T-helper 1 cell treated with Interleukin-12 subunit alpha and Interleukin-12 subunit beta and Interleukin-4 antibody, amounts not matched to agents 30 μg/mL and 1 μg/mL, for 36 hours (primary cell): Measurements from ENCODE around the gene FBXO15.

Experiments
- H3K27ac Mint-ChIP-seq: one replicate; pipeline ENCODE4 v1.8.0; 2021; ENCODE audit warnings: mild to moderate bottlenecking, mixed read lengths
- H3K27me3 Mint-ChIP-seq: one replicate; pipeline ENCODE4 v1.8.0; 2021; ENCODE audit warnings: low read depth, mixed read lengths
- H3K36me3 Mint-ChIP-seq: one replicate; pipeline ENCODE4 v1.8.0; 2021; ENCODE audit warnings: low read depth, mixed read lengths
- H3K4me1 Mint-ChIP-seq: one replicate; pipeline ENCODE4 v1.8.0; 2021; ENCODE audit warnings: low read depth, mixed read lengths
- H3K4me3 Mint-ChIP-seq: one replicate; pipeline ENCODE4 v1.8.0; 2021; ENCODE audit warnings: mild to moderate bottlenecking, moderate library complexity, mixed read lengths
- H3K9me3 Mint-ChIP-seq: one replicate; pipeline ENCODE4 v1.8.0; 2021; ENCODE audit warnings: mixed read lengths

The FBXO15 gene

DNA sequence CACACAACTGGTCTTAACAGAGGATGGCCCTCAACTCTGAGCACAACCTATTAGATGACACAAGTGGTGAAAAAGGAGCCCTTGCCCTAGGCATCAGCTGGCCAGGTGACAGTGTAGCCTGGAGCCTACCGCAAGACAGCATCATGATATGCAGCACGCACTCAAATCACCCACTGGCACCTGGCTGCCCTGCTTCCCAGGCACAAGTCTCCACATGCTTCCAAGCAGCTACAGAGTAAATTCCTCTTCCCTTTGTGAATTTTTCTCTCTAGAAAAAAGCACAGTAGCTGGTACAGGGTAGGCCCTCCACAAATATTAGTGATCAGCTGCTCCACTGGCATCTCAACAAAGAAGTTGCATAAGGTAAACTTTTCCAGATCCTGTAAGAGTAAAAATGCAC is 6.0 kb downstream of the FBXO15 start:
- Mint-ChIP-seq H3K9me3 (no peaks in the 10 kb centered on the region), H3K27ac (no peak overlapping the region)

DNA sequence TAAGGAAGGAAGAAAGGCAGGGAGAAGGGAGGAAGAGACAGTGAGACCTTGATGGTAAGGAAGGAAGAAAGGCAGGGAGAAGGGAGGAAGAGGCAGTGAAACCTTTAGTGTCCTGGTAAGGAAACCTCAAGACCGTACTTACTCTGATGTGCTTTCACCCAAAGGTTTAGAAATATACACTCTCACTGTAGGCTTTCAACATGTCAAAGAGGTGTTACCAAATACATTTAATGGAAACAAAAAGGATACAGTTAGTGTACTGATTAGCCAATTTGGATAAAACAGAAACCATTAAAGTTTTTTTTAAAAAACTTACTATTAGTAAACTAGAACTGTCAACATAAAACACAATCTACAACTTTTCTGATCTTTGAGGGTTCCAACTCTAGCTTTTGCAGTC is 7.1 kb downstream of the FBXO15 start:
- Mint-ChIP-seq H3K4me1 (peaks cover 7% of the 10 kb centered on the region), H3K27me3 (no peaks in the 10 kb centered on the region), H3K27ac (no peak overlapping the region), H3K4me3 (no peak overlapping the region), H3K36me3 (no peaks in the 10 kb centered on the region), H3K9me3 (no peaks in the 10 kb centered on the region)

More for the DNA sequence above, 6.0 kb downstream of the FBXO15 start:
- no peak overlapping the region for H3K4me3 Mint-ChIP-seq
- no peaks in the 10 kb centered on the region for H3K27me3 Mint-ChIP-seq
- peaks cover 7% of the 10 kb centered on the region for H3K4me1 Mint-ChIP-seq
- H3K36me3 Mint-ChIP-seq: no peaks in the 10 kb centered on the region

DNA sequence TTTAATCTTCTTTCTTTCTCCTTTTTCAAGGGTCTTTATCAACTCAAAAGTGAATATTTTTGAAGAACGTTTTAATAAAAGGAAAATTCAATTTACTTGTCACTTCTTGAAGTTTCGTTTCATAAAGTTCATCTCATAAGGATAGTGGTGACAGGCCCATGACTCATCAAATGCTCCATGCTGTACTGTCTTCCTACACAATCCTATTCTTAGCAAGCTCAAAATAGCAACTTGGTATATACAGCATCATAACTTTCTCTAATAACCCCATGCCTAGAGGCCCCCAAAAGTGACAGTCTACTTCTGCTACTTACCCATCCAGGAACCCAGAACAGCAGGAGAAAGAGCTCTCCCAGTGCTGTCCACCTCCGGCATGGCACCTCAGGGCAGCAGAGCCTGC is 7.7 kb downstream of the FBXO15 start:
- H3K4me3 Mint-ChIP-seq: no peak overlapping the region
- H3K27me3 Mint-ChIP-seq: no peaks in the 10 kb centered on the region
- no peaks in the 10 kb centered on the region for H3K9me3 Mint-ChIP-seq
- H3K36me3 Mint-ChIP-seq: no peaks in the 10 kb centered on the region
- peak overlapping the region; percentile 55 for H3K27ac Mint-ChIP-seq
- H3K4me1 Mint-ChIP-seq: peaks cover 7% of the 10 kb centered on the region

DNA sequence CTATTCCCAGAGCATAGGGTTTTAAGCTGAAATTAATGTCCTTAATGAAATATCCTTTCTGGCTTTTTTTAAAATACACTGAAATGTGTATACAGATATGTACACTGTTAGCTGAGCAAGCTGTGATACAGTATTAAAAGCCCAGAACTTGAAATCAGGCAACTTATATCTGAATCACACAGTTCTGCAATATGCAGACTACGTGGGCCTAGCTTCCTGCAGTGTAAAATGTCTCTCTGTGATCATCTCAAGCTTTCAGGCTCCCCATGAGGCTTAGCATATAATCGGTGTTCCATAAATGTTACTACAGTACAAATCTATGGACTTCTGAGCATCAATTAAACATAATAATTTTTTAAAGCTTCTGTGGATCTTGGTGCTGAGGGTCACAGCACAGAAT is 8.2 kb downstream of the FBXO15 start:
- Mint-ChIP-seq H3K9me3 (no peaks in the 10 kb centered on the region), H3K4me1 (peaks cover 7% of the 10 kb centered on the region), H3K27me3 (no peaks in the 10 kb centered on the region), H3K36me3 (no peaks in the 10 kb centered on the region), H3K4me3 (no peak overlapping the region), H3K27ac (no peak overlapping the region)

DNA sequence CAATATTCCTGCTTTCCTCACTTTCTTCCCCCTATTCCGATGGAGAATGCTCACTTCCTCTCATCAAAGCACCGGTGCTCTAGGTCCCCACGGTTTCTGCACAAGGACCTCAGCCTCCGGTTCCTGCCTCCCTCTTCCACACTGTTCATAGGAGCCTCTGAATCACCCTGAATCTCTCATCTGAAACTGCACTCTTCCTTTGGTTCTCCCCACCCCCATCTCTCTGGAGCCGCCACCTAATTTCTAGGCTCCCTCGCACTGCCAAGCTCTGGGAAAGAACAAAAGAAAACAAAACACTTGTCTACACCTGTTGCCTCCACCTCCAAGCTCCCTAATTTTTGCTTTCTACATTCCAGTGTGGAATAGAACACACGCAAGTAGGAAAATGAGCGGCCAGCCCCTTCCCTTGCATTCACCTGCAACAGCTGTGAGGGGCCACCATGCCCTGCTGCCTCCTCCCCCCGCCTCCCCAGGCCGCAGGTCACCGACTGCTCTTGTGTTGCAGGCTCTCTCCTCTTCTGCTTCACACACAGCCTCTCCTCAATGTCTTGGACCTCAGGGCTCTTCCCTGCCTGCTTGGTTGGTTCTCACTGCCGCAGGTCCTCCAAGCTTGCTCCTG is 9.6 kb downstream of the FBXO15 start:
- Mint-ChIP-seq H3K4me3 (no peak overlapping the region), H3K27ac (no peak overlapping the region), H3K4me1 (peaks cover 7% of the 10 kb centered on the region), H3K9me3 (no peaks in the 10 kb centered on the region), H3K36me3 (no peaks in the 10 kb centered on the region), H3K27me3 (no peaks in the 10 kb centered on the region)

DNA sequence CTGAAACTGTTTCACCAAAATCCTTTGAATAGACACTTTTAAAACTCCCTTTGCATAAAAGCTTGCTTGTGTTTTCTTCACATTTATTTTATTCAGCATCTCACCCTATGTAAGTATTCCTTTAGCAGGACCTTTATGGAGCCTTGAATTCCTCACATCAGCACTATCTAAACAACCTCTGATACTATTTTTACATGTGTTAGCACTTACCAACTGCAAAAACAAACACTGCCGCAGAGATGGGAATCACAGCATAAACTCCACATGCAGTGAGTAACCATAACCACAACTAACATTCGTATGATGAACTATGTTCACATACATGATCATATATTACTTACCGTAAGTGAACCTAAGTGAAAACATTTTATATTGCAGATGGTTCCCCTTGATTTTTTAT is 15.4 kb downstream of the FBXO15 start:
- H3K27me3 Mint-ChIP-seq: no peaks in the 10 kb centered on the region
- no peaks in the 10 kb centered on the region for H3K4me1 Mint-ChIP-seq
- H3K9me3 Mint-ChIP-seq: no peaks in the 10 kb centered on the region
- no peaks in the 10 kb centered on the region for H3K36me3 Mint-ChIP-seq
- H3K4me3 Mint-ChIP-seq: no peak overlapping the region
- no peak overlapping the region for H3K27ac Mint-ChIP-seq

DNA sequence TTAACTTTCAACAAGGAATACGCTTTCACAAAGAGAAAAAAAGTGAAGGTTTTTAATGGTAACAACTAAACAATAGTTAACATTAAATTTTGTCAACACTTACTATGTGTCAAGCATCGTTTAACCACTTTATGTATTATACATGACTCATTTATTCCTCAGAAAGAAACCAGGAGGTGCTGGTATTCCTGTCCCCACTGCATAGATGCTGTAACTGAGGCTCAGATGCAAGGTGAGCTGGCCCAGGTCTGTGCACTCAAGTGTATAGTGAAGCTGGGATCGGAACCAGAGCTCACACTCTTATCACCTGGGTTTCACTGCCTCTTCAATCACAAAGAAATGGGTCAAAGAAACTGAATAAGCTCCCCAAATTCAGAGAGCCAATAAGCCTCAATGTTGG is 16.5 kb downstream of the FBXO15 start:
- H3K9me3 Mint-ChIP-seq: no peaks in the 10 kb centered on the region
- H3K27me3 Mint-ChIP-seq: no peaks in the 10 kb centered on the region
- H3K4me1 Mint-ChIP-seq: no peaks in the 10 kb centered on the region
- H3K4me3 Mint-ChIP-seq: no peak overlapping the region
- H3K27ac Mint-ChIP-seq: no peak overlapping the region
- no peaks in the 10 kb centered on the region for H3K36me3 Mint-ChIP-seq

DNA sequence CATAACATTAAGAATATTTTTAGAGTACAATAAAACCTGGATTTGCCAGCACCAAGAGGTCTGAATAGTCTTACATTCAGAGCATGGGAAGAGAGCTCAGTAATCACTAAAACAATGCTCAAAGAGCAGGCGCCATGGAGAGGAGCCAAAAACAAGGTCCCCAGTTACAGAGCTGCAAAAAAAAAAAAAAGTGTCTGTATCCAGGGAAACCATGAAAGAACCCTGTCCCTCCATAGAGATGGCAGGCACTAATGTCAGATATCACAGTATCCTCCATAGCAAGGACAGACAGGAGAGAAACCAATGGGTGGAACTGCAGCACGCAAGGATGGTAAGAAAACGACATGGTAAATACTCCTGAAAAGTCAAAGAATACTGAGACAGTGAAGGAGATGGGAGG is 19.5 kb downstream of the FBXO15 start:
- no peak overlapping the region for H3K27ac Mint-ChIP-seq
- H3K27me3 Mint-ChIP-seq: peaks cover 4% of the 10 kb centered on the region
- no peaks in the 10 kb centered on the region for H3K9me3 Mint-ChIP-seq
- H3K36me3 Mint-ChIP-seq: no peaks in the 10 kb centered on the region
- H3K4me3 Mint-ChIP-seq: no peak overlapping the region
- no peaks in the 10 kb centered on the region for H3K4me1 Mint-ChIP-seq

DNA sequence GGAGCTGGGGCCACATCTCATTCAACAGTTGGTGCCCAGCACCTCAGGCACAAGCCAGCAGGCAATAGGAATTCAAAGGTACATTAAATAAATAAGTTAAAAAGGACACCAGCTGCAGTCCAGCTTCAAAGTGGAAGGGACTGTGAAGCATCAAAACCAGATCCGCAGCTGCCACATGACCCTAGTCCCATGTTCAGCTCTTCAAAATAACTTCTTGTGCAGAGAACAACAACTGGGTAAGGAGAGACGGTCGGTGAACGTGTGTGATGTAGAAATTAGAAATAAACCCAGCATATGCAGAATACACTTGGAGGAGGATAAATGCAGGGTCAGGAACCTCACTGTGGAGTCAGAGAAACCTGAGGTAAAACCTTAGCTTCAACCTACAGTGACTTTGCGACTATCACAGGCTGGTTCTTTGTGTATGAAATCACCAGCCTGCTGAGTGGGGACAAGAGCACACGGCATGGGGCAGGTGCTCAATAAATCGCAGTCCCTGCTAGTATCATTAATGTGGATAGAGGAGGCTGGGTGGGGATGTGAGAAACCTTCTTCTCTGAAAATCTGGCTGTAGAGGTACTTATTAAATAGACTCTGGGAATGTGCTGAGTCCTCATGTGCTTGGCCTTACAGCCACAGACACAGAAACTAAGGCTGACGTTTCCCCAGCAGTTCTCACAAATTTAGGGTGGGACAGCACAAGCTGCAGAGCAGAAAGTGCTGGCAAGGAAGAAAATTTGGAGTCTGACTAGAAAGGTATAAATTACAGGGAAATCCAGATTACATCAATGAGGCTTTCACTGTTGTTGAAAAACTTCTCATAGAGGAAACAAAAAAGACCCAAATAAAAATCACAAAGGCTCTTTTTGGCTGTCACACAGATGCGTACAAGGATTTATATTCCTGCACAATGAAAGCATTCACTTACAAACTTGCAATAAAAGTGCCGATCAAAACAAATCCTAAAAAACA is 20.7 kb downstream of the FBXO15 start:
- Mint-ChIP-seq H3K4me1 (no peaks in the 10 kb centered on the region), H3K27ac (no peak overlapping the region), H3K9me3 (no peaks in the 10 kb centered on the region), H3K4me3 (no peak overlapping the region), H3K36me3 (no peaks in the 10 kb centered on the region), H3K27me3 (peaks cover 4% of the 10 kb centered on the region)

DNA sequence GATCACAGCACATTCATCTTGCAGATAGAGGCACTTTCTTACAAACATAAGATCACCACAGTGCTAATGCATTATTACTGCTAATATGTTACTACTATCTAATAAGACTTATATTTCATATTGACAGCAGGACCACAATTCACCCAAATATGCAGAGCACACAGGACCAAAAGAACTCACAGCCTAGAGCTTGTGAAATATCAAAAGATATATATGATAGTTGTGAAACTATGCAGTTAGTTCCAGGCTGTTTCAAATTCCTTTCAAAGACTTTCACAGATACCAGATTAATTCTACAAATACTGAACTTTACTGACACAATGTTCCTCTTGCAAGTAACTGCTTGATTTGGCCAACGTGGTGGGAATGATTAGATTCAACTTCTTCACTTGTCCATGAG is 23.0 kb downstream of the FBXO15 start:
- Mint-ChIP-seq H3K4me1 (no peaks in the 10 kb centered on the region), H3K27me3 (peaks cover 4% of the 10 kb centered on the region), H3K27ac (no peak overlapping the region), H3K9me3 (no peaks in the 10 kb centered on the region), H3K36me3 (no peaks in the 10 kb centered on the region), H3K4me3 (no peak overlapping the region)

DNA sequence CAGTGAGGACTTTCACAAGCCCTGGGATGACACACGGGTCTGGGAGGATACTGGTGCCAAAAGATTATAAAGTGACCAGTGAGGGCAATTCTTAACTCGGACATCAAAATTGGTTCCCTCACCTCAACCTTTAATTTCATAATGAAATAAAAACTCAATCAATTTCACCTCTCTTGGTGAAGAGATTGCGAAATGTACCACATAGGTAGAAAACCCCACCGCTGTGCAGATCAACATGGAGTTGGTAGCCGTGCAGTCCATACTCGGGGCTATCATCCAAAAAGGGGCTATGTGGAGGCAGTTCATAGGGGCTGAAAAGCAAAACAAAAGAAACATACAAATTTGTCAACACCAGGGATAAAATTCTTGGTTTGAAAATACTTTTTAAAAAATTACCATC is 24.4 kb downstream of the FBXO15 start:
- no peak overlapping the region for H3K27ac Mint-ChIP-seq
- H3K27me3 Mint-ChIP-seq: peaks cover 4% of the 10 kb centered on the region
- no peaks in the 10 kb centered on the region for H3K4me1 Mint-ChIP-seq
- no peaks in the 10 kb centered on the region for H3K36me3 Mint-ChIP-seq
- H3K4me3 Mint-ChIP-seq: no peak overlapping the region
- no peaks in the 10 kb centered on the region for H3K9me3 Mint-ChIP-seq

DNA sequence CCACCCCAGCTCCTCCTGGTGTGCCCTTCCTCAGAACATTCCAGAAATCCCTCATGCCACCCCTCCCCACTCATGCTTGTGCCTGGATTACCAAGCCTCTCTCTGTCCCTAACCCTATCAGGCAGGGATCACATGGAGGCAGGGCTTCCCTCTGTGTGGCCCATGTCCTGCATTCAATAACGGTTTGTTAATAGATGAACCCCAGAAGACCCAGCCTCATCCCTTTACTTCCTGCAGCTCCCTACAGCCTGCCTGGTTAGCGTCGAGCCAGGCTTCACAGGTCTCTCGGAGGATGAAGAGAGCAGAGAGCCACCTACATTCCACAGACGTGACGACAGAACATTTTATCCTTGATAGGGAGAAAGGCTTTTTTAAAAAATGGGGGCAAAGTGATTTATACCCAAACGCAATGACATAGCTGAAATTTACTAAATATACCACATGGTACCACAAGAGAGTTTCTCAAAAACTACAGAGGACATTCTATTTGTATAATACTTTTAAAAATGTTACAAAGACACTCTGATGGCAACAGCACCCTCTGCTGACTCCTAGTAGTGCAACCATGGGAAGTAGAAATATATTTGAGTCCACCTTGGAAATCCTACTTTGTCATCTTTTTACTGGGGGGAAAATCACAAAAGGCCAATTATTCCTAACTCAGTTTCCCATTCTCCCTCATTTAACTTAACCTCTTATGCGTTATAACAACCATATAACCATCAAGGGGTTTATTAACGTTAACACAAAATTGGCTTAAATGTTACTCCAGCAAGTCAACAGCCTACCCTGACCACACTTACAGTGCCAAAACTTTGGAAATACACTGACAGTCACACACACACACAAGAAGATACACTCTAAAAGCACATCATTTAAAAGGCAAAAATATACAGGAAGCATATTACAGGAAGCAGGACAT is 30.7 kb downstream of the FBXO15 start:
- Mint-ChIP-seq H3K27ac (no peak overlapping the region), H3K9me3 (peaks cover 7% of the 10 kb centered on the region), H3K4me3 (no peak overlapping the region), H3K4me1 (peaks cover 1% of the 10 kb centered on the region), H3K36me3 (no peaks in the 10 kb centered on the region), H3K27me3 (no peaks in the 10 kb centered on the region)

DNA sequence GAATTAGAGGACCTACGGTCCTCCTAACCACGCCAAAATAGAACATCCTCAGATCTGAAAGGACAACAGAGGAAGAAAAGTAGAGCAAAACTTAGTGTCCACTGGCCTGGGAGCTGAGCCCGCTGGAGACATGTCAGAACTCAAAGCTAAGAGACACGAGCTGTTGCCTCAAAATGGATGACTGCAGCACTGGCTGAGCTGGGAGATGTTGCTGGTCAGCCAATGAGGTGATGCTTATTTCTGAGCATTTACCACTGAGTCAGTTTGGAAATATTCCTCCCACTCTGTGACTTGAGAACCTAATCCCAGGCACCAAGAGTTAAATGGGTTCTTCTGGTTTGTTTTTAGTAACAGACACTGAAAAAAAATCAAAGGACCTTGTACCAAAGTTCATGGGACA is 32.6 kb downstream of the FBXO15 start:
- Mint-ChIP-seq H3K4me3 (no peak overlapping the region), H3K4me1 (peaks cover 3% of the 10 kb centered on the region), H3K27ac (no peak overlapping the region), H3K27me3 (no peaks in the 10 kb centered on the region), H3K9me3 (peaks cover 12% of the 10 kb centered on the region), H3K36me3 (no peaks in the 10 kb centered on the region)

DNA sequence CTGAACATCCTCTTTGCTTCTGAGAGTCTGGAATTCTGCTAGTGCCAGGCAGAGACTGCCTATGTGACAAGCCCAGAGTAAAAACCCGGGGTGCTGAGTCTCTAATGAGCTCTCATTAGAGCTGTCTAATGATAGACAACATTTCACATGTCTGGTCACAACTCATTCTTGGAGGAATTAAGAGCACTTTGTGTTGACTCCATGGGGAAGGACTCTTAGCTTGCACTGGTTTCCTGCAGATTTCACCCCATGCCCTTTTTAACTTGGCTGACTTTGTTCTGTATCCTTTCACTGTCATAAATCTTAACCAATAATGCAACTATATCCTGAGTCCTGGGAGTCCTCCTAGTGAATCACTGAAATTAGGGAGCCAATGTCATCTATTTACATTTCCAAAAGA is 33.5 kb downstream of the FBXO15 start:
- Mint-ChIP-seq H3K27ac (no peak overlapping the region), H3K4me3 (no peak overlapping the region), H3K4me1 (peaks cover 3% of the 10 kb centered on the region), H3K36me3 (peaks cover under 1% of the 10 kb centered on the region), H3K27me3 (no peaks in the 10 kb centered on the region), H3K9me3 (peaks cover 13% of the 10 kb centered on the region)
